Colonic mucosa (tissue), 4 donors: Measurements from ENCODE around the gene TUBA1B. TPM values are rescaled to one million over a fixed set of nuclear protein-coding genes. Genes with fewer than 3 reads are reported as not detected.

Source experiments
- DNase-seq: peaks from one replicate; pipeline ENCODE4 v3.0.0-alpha.2; 2020
- H3K27ac ChIP-seq: fragments of 200-600 bp; one replicate; pipeline ENCODE4 v1.8.0; 2021
- H3K27me3 ChIP-seq: fragments of 200-600 bp; one replicate; pipeline ENCODE4 v1.8.0; 2021
- H3K36me3 ChIP-seq: fragments of 200-600 bp; one replicate; pipeline ENCODE4 v1.8.0; 2021
- H3K4me1 ChIP-seq: fragments of 200-600 bp; one replicate; pipeline ENCODE4 v1.8.0; 2021; ENCODE audit warnings: mild to moderate bottlenecking
- H3K4me3 ChIP-seq: fragments of 200-600 bp; one replicate; pipeline ENCODE4 v1.8.0; 2021
- H3K9ac ChIP-seq, 2 donors: one replicate each; pipeline ENCODE4 v1.7.0; 2013; ENCODE audit warnings: control low read depth in 2 of 2, low read depth in 2 of 2, low read length in 2 of 2
- H3K9me3 ChIP-seq: fragments of 200-600 bp; one replicate; pipeline ENCODE4 v1.8.0; 2021
- CTCF ChIP-seq: fragments of 200-600 bp; IDR thresholded peaks from one replicate; pipeline ENCODE4 v1.8.0; 2022; ENCODE audit warnings: antibody characterized with exemption, mild to moderate bottlenecking
- intact Hi-C: fragments of 100-400 bp; cut with DNase I; formaldehyde crosslinking; loops from one replicate; pipeline ENCODE4 v1.14.1; 2022
- total RNA-seq, 2 donors: library from RNA; stranded (reverse); fragmentation: NEBNext Ultra II Directional in 1 of 2; extraction: Animal tissue kit (Norgen Biotek cat#: 25700) in 1 of 2; gene quantifications; one replicate each; pipeline ENCODE4 v1.2.1, GENCODE V29; 2021
- donor health status: healthy.
- donor health status: DM: no; HTN: no; CAD: no.
- donor health status: DM: no; HTN: no; CAD: no.

TUBA1B gene
- total RNA-seq, 2 donors from 2014 or later = 445 to 1,717 TPM

- Histone ChIP-seq H3K4me3 (no peak overlapping the region), H3K27me3 (no peaks in the 10 kb centered on the region), H3K9ac (no peak overlapping the region), H3K4me1 (no peaks in the 10 kb centered on the region), H3K9me3 (no peaks in the 10 kb centered on the region), H3K36me3 (no peaks in the 10 kb centered on the region), H3K27ac (no peak overlapping the region)
- DNase-seq = no peak
- no peak for TF ChIP-seq CTCF
- intact Hi-C loops = no loop called here
Observed at GRCh38 chr12:49161092-49161795, 30.0 kb upstream of the TUBA1B start.

GRCh38 chr12:49160399-49160798 lies 29.2 kb upstream of the TUBA1B start:
- intact Hi-C loops = no loop called here
- Histone ChIP-seq H3K27me3 (no peaks in the 10 kb centered on the region), H3K9me3 (no peaks in the 10 kb centered on the region), H3K9ac (no peak overlapping the region), H3K27ac (no peak overlapping the region), H3K4me1 (no peaks in the 10 kb centered on the region), H3K36me3 (no peaks in the 10 kb centered on the region), H3K4me3 (no peak overlapping the region)
- no peak for TF ChIP-seq CTCF
- no peak for DNase-seq

- DNase-seq = no peak
- H3K4me1 ChIP-seq = no peaks in the 10 kb centered on the region
- H3K27ac ChIP-seq = no peak overlapping the region
- no peak overlapping the region for H3K9ac ChIP-seq
- H3K9me3 ChIP-seq = no peaks in the 10 kb centered on the region
- H3K36me3 ChIP-seq = no peaks in the 10 kb centered on the region
- H3K27me3 ChIP-seq = no peaks in the 10 kb centered on the region
- TF ChIP-seq CTCF = no peak
- intact Hi-C loops = no loop called here
- no peak overlapping the region for H3K4me3 ChIP-seq
Observed at GRCh38 chr12:49154221-49154620, 23.0 kb upstream of the TUBA1B start.

GRCh38 chr12:49147384-49147783 lies 16.2 kb upstream of the TUBA1B start:
- Histone ChIP-seq H3K27me3 (no peaks in the 10 kb centered on the region), H3K9me3 (no peaks in the 10 kb centered on the region), H3K27ac (no peak overlapping the region), H3K4me1 (no peaks in the 10 kb centered on the region), H3K36me3 (no peaks in the 10 kb centered on the region), H3K4me3 (no peak overlapping the region), H3K9ac (no peak overlapping the region)
- intact Hi-C loops = no loop called here
- TF ChIP-seq CTCF = no peak
- no peak for DNase-seq

GRCh38 chr12:49146406-49146805 lies 15.2 kb upstream of the TUBA1B start:
- no peak for DNase-seq
- intact Hi-C loops = no loop called here

More at GRCh38 chr12:49146406-49146805, 15.2 kb upstream of the TUBA1B start:
- Histone ChIP-seq H3K9ac (no peak overlapping the region), H3K4me1 (no peaks in the 10 kb centered on the region), H3K4me3 (no peak overlapping the region), H3K27me3 (no peaks in the 10 kb centered on the region), H3K9me3 (no peaks in the 10 kb centered on the region), H3K36me3 (no peaks in the 10 kb centered on the region), H3K27ac (no peak overlapping the region)
- no peak for TF ChIP-seq CTCF
